Fibroblast of the aortic adventitia (primary cell): ENCODE measurements around the gene TLE4. TPM values are rescaled to one million over a fixed set of nuclear protein-coding genes. Genes with fewer than 3 reads are reported as not detected.

Experiments
- DNase-seq: peaks from one replicate; pipeline ENCODE4 v3.0.0-alpha.2; 2010; ENCODE audit warnings: low read depth
- H3K4me3 ChIP-seq: 2 replicates; pipeline ENCODE4 v1.5.1; 2011; ENCODE audit warnings: low read depth, mild to moderate bottlenecking, control low read depth, low read length, moderate library complexity
- total RNA-seq: library from RNA; depleted of rRNA; stranded (reverse); fragments of >200 nt; gene quantifications from 2 replicates; pipeline ENCODE4 v1.2.3, GENCODE V29; 2012; ENCODE audit warnings: low replicate concordance
- TF ChIP-seq, protein P1 (sequence below): IDR thresholded peaks from 2 replicates; pipeline ENCODE4 v1.5.1; 2011; ENCODE audit warnings: mild to moderate bottlenecking, low read length, control low read depth, inconsistent platforms; ENCODE audit not compliant: insufficient read depth

The TLE4 gene
- total RNA-seq, 1 donor: 14.7 TPM

DNA sequence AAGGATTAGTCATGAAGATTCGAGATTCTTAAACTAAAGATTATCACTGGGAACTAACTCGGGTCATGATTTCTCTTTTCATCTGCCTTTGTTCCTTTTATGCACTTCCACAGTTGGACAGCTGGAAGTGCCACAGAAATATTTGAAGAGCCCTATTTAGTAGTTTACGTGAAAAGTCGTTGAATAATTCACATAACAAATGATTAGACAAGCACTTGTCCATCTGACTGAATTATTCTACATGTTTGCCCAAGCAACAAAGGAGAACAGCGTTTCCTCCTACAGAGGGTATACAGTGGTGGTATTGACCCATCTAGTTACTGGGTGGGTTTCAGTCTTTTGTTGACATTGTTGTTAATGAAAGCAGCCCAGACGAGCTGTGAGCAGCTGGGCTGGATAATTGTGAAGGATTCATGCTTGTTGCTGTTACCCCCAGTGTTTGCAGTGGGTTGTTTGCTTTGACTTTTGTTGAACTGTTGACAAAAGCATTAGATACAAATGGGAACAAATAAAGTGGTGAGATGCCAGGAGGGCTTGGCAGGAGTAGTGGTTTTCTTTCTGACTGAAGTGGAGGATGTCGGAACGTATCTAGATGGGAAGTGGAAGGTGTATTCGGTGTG, 96.2 kb downstream of the TLE4 start:
- TF ChIP-seq, protein P1, sequence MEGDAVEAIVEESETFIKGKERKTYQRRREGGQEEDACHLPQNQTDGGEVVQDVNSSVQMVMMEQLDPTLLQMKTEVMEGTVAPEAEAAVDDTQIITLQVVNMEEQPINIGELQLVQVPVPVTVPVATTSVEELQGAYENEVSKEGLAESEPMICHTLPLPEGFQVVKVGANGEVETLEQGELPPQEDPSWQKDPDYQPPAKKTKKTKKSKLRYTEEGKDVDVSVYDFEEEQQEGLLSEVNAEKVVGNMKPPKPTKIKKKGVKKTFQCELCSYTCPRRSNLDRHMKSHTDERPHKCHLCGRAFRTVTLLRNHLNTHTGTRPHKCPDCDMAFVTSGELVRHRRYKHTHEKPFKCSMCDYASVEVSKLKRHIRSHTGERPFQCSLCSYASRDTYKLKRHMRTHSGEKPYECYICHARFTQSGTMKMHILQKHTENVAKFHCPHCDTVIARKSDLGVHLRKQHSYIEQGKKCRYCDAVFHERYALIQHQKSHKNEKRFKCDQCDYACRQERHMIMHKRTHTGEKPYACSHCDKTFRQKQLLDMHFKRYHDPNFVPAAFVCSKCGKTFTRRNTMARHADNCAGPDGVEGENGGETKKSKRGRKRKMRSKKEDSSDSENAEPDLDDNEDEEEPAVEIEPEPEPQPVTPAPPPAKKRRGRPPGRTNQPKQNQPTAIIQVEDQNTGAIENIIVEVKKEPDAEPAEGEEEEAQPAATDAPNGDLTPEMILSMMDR: no peak

DNA sequence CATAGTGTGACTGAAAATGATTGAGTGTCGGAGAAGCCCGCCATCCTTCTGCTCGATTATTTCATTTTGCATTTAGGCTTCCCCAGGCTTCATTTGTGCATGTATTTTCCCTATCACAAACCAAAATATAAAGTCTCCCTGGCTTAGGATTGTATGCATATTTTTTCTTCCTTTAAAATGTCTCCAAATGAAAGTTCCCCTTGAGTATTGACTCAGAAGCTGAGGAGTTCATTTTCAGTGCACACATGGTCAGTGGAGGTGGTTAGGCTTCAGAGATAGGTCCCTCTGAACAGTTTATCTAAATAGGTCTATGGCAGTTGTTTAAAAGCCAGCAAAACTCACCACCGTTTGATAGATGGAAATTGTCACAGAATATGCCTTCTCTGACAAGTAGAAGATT, 97.2 kb downstream of the TLE4 start:
- TF ChIP-seq, protein P1: no peak
- H3K4me3 ChIP-seq: no peak overlapping the region
- DNase-seq: no peak

More for the DNA sequence above, 96.2 kb downstream of the TLE4 start:
- no peak for DNase-seq
- no peak overlapping the region for H3K4me3 ChIP-seq

DNA sequence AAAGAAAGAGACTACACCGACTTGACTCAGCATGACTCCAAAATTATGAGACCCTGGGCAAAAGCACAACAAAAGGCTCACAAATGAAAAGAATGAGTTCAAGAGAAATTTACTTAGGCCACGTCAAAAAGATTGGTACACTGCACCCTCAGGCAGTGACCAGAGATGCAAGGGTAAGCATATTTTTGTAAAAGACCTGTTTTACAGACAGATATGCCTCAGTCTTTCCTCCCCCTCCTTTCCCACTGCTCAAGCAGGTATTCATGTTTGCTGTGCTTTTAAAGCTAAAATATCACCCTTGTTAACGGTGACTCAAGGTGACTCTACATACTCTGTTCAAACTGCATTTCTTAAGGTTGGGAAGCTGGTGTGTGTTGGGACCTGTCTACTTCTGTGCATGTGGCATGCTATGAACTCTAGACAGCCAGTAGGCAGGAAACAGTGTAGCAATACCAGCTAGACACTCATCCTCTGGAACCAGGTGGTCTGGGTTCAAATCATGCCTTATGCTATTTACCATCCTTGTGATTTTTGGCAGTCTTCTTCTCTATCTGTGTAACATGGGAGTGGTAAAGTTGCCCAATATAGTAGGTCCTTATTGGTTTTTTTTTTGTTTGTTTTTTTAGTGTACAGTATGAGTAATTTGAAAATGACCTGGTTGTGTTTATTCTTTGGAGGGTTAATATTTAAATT, 98.7 kb downstream of the TLE4 start:
- no peak overlapping the region for H3K4me3 ChIP-seq
- TF ChIP-seq, protein P1: no peak
- no peak for DNase-seq

DNA sequence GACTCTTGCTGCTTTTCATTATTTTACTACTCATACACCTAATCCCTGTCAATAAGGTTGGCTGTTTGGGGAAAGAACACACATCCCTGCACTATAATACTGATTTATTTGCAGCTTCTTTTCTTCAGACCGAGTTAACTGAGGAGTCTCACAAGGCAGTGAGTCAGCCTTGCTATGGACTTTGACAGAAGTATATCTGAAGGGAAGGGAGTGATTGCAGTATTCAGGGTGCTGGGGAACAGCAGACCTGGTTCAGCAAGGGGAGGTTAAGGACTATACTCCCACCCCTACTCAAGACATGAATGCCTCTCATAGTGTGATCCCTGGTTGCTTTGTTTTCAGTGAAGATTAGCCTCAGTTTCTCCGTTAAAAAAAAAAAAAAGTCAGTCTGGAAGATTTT, 99.8 kb downstream of the TLE4 start:
- DNase-seq: no peak

DNA sequence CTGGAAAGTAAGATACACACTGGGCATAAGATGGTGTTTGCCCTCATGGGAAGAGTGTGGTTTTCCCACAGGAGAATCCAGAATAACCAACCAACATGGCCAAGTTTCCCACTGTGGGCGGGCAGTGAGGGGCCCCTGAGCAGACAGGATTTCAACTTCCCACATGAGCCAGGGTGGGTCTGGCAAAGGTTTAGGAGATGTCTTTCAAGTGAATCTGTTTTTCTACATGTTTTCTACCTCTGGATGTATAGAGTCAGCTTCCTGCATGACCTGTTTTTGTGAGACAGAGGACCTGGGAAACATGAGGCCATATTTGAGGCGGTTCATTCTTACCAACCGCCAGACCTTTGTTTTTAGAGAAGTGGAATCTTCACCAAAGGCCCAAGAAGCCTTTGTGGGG, 100.5 kb downstream of the TLE4 start:
- no peak overlapping the region for H3K4me3 ChIP-seq
- TF ChIP-seq, protein P1: no peak
- no peak for DNase-seq

More for the DNA sequence above, 99.8 kb downstream of the TLE4 start:
- no peak overlapping the region for H3K4me3 ChIP-seq
- TF ChIP-seq, protein P1: no peak

DNA sequence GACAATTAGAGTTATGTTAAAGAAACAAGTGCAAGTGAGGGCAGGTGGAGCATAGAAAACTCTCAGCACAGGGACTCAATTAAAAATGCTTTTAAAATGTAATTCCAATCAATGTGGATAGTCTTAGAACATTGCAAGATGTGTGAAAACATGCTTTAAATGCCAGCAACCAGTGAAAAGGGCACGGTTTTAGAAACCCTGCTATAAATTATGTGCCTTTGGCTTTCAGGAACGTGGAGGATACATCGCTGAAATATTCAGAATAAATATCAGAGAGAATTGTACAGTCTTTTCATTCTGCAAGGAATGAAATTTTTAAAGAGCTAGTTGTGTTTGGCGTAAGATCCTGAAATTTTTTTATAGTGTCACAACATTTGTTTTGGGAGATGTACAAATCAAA, 101.1 kb downstream of the TLE4 start:
- H3K4me3 ChIP-seq: no peak overlapping the region
- DNase-seq: no peak
- TF ChIP-seq, protein P1: no peak
